Dedifferentiated amniotic fluid mesenchymal stem cell (primary cell): ENCODE measurements around the gene TXNRD2.

Experiments
- DNase-seq: peaks from one replicate; pipeline ENCODE4 v3.0.0-alpha.2; 2016; ENCODE audit errors: extremely low spot score

Gene TXNRD2

GRCh38 chr22:19941365-19942082, at the start of gene TXNRD2, which contains the start of gene COMT:
Gene TXNRD2, minus strand, starts transcription at chr22:19941818. Its CDS starts 15 bp downstream, at chr22:19941803.
Gene COMT, plus strand, starts transcription at chr22:19941772. Its CDS starts 20,755 bp downstream, at chr22:19962527.
- DNase-seq = peak; percentile 34

- DNase-seq = no peak
These were observed 49.7 kb upstream of the TXNRD2 start for GRCh38 chr22:19991395-19991644.

- DNase-seq = no peak
These were observed 49.2 kb upstream of the TXNRD2 start for GRCh38 chr22:19990609-19991394.

- no peak for DNase-seq
These were observed 48.6 kb upstream of the TXNRD2 start for GRCh38 chr22:19990188-19990587.

GRCh38 chr22:19989725-19990067, 48.1 kb upstream of the TXNRD2 start:
- no peak for DNase-seq

GRCh38 chr22:19988965-19989724, 47.5 kb upstream of the TXNRD2 start:
- DNase-seq = no peak

GRCh38 chr22:19988331-19988808, 46.8 kb upstream of the TXNRD2 start:
- no peak for DNase-seq

- no peak for DNase-seq
These were observed 46.0 kb upstream of the TXNRD2 start for GRCh38 chr22:19987394-19988306.

GRCh38 chr22:19986410-19987341, 45.1 kb upstream of the TXNRD2 start:
- DNase-seq = peak; percentile 42

- no peak for DNase-seq
These were observed 44.4 kb upstream of the TXNRD2 start for GRCh38 chr22:19986011-19986409.

- no peak for DNase-seq
These were observed 43.5 kb upstream of the TXNRD2 start for GRCh38 chr22:19984851-19985811.

GRCh38 chr22:19984201-19984753, 42.7 kb upstream of the TXNRD2 start:
- DNase-seq = peak; percentile 61

- DNase-seq = no peak
These were observed 42.1 kb upstream of the TXNRD2 start for GRCh38 chr22:19983741-19984140.

GRCh38 chr22:19982991-19983578, 41.5 kb upstream of the TXNRD2 start:
- DNase-seq = no peak

GRCh38 chr22:19981961-19982920, 40.6 kb upstream of the TXNRD2 start:
- DNase-seq = no peak

GRCh38 chr22:19981171-19981960, 39.7 kb upstream of the TXNRD2 start:
- DNase-seq = no peak
